ENCODE results near the gene HOXD4. TPM values are rescaled to one million over a fixed set of nuclear protein-coding genes. Genes with fewer than 3 reads are reported as not detected.

The HOXD4 gene
- polyA plus RNA-seq, 2 of the 4 experiments (the other 2 are of a cell fraction): 0.27 to 0.87 TPM

DNA sequence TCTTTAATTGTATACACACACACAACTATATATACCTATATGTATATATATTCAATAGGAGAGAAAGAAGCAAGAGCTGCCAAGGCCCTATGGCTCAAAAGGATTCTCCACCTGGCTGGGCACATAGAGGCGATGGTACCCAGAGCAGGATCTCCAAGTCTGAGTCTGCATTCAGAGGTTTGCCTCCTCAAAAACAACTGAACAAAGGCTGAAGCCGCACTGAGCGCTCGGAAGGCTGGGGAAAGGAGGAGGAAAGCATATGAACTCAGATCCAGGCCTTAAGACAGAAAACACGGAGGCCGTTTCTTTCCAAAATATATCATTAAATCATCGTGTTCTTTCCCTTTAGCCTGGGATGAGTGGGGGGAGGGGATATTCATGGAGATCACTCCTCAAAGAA is 48.2 kb upstream of the HOXD4 start (continued):
- TF ChIP-seq NFE2L2 (conservative IDR thresholded peaks at IDR 0.05; ENCODE audit: low read length): no peak
- TF ChIP-seq ESRRA (IDR thresholded peaks at IDR 0.05; ENCODE audit: borderline replicate concordance, low read length): no peak
- no peak for TF ChIP-seq HOXB13 (CRISPR knock-in tag; IDR thresholded peaks at IDR 0.05; ENCODE audit: low read depth)
- TF ChIP-seq RCOR1 (IDR thresholded peaks at IDR 0.05; ENCODE audit: low read depth, low read length): no peak

DNA sequence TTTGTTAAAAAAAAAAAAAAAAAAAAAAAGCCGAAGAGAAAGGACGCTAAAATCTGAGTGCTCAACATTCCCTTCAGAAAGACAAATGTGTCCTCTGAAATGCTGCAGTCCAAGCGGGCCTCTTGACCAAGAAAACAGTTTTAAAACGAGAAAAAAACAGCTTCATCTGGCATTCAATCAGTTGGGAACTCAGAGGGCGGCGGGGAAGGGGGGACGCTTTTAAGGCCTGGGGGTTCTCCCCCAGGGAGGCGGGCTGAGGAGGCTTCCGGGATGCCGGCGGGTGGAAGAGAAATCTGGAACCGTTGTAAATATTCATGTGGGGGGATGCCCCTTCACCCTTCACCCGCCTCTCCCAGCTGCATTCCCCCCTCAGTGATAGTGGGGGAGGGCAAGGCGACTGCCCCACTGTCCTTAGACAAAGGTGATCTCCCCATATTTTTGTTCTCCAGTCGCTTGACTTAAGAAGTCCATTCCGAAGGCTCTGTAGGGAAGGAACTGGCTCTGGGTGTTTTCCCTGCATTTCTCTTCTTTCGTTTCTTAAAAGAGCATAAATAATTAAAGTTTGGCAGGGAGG is 47.5 kb upstream of the HOXD4 start:
- ChIA-PET CTCF (interaction anchor here (0.8 to 2.3 kb wide), 12 partner anchors 8 to 736 kb away, joined by 3 to 9 read pairs (median 4); partner anchors contain the start of gene HOXD13), POLR2A (interaction anchor here (0.6 to 1.2 kb wide), 4 partner anchors 102 to 1161 kb away, joined by 3 to 5 read pairs (median 3); partner anchors contain the start of genes LNPK, MTX2 and NFE2L2)
- Histone ChIP-seq H3K4me3 (peak overlapping the region; percentile 56), H3K4me2 (peak overlapping the region; percentile 97), H3K4me1 (peaks cover 30% of the 10 kb centered on the region), H3K9me3 (no peaks in the 10 kb centered on the region), H3K27ac (peak overlapping the region; percentile 21 to 90; a peak in 4 of 6 replicates)
- WGBS (ENCODE audit: missing lambda C conversion rate): 62% methylated on average over 17 of the region's 17 CpGs
- TF ChIP-seq, protein P1, sequence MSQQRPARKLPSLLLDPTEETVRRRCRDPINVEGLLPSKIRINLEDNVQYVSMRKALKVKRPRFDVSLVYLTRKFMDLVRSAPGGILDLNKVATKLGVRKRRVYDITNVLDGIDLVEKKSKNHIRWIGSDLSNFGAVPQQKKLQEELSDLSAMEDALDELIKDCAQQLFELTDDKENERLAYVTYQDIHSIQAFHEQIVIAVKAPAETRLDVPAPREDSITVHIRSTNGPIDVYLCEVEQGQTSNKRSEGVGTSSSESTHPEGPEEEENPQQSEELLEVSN (IDR thresholded peaks at IDR 0.05; ENCODE audit: borderline replicate concordance, low read depth): no peak
- 0 out of 5 replicates have a peak, but pooled peaks of 1 of the 2 experiments have one; percentile 27 for TF ChIP-seq EP300 (IDR thresholded peaks at IDR 0.05)
- no peak for FAIRE-seq
- ATAC-seq: no peak; a peak in 1 of 6 replicates
- DNase-seq (ENCODE audit: low read depth in 1 of 2, low spot score in 1 of 2): no peak

DNA sequence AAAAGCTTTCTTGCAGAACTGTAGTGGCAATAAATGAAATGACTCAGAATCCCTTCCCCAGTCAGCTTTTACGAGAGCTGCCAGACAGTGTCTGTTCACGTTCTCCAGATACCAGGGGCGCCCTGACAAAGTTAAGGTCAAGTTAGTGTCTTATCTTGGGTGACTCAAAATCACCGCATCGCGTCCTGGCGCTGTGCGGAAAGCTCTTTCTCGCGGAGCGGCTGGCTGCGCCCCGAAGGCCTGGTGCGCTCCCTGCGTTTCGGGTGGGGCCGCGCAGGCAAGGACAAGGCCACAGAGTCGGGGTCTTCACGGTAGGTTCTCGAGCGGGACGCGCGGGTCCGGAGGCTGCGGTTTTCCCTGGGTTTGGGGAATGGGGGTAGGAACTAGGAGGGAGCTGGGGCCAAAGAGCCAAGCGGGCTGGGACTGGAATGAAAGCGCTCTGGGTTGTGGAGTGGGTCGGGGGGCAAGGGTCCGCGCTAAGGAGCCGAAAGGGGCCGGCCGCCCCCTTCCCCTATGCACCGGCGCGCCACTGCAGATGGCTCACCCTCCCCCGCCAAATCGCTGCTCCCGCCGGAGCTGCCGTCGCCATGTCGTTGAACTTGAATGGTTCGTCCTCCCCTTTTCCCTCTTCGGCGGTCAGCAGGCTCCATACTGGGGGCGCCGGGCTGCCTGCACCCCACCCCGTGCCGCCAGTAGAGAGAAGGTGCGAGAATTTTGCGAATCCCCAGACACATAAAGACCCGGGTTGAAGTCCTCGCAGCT is 46.9 kb upstream of the HOXD4 start:
- H3K27ac ChIP-seq: peak overlapping the region; percentile 72 to 90
- WGBS (ENCODE audit: missing lambda C conversion rate): 12% methylated on average over 40 of the region's 56 CpGs
- CTCF ChIA-PET: interaction anchor here (0.6 to 2.3 kb wide), 13 partner anchors 8 to 888 kb away, joined by 3 to 9 read pairs (median 3); no protein-coding TSS in a partner anchor
- DNase-seq (ENCODE audit: low read depth in 1 of 2, low spot score in 1 of 2) (peak; percentile 62 to 82), FAIRE-seq (no peak), ATAC-seq (peak; percentile 52 to 80)
- H3K9me3 ChIP-seq: no peaks in the 10 kb centered on the region
- peaks cover 30% of the 10 kb centered on the region for H3K4me1 ChIP-seq
- H3K4me2 ChIP-seq: peak overlapping the region; percentile 97
- 0 out of 2 replicates have a peak, but pooled peaks have one; percentile 14 for TF ChIP-seq FOSL2 (IDR thresholded peaks at IDR 0.05)
- peak; percentile 57 for TF ChIP-seq FOSL2 (CRISPR knock-in tag; IDR thresholded peaks at IDR 0.05)
- no peak for TF ChIP-seq KDM1A (IDR thresholded peaks at IDR 0.05; ENCODE audit: low read depth)
- TF ChIP-seq CEBPB (IDR thresholded peaks at IDR 0.05): 0 out of 4 replicates have a peak, but pooled peaks of 1 of the 2 experiments have one; percentile 28
- no peak for TF ChIP-seq CHD2 (IDR thresholded peaks at IDR 0.05; ENCODE audit: low read length, partially characterized antibody)
- no peak for TF ChIP-seq MYC (IDR thresholded peaks at IDR 0.05; ENCODE audit: borderline replicate concordance, low read length)
- TF ChIP-seq SMC3 (IDR thresholded peaks at IDR 0.05): no peak
- TF ChIP-seq, protein P2, sequence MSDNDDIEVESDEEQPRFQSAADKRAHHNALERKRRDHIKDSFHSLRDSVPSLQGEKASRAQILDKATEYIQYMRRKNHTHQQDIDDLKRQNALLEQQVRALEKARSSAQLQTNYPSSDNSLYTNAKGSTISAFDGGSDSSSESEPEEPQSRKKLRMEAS (IDR thresholded peaks at IDR 0.05): 0 out of 2 replicates have a peak, but pooled peaks have one; percentile 39
- peak in 1 of 2 experiments; percentile 60; a peak in 2 of 5 replicates for TF ChIP-seq JUN (IDR thresholded peaks at IDR 0.05)
- TF ChIP-seq, protein P1 (IDR thresholded peaks at IDR 0.05; ENCODE audit: borderline replicate concordance, low read depth): peak; percentile 44; the same call in 1 of the 2 replicates
- peak; percentile 57; the same call in 1 of the 2 replicates for TF ChIP-seq GATA3 (IDR thresholded peaks at IDR 0.05; ENCODE audit: borderline replicate concordance)
- peak overlapping the region; percentile 56 for H3K4me3 ChIP-seq
- POLR2A ChIA-PET: interaction anchor here (0.6 to 1.2 kb wide), 4 partner anchors 103 to 1160 kb away, joined by 3 to 5 read pairs (median 3); partner anchors contain the start of genes LNPK, MTX2 and NFE2L2
